ENCODE measurements around the gene SLC35E3. TPM values are rescaled to one million over a fixed set of nuclear protein-coding genes. Genes with fewer than 3 reads are reported as not detected.
"Not testable (repeated sequence)": the region's sequence is repeated elsewhere in the genome, so short reads cannot be mapped to it uniquely, and the experiment has no call there.

Gene SLC35E3
- total RNA-seq, 1 experiment from 2014 or later: 5.2 TPM

GRCh38 chr12:68811573-68811972 lies 65.6 kb downstream of the SLC35E3 start:
- not testable (repeated sequence) for DNase-seq (ENCODE audit: low read depth)

DNA sequence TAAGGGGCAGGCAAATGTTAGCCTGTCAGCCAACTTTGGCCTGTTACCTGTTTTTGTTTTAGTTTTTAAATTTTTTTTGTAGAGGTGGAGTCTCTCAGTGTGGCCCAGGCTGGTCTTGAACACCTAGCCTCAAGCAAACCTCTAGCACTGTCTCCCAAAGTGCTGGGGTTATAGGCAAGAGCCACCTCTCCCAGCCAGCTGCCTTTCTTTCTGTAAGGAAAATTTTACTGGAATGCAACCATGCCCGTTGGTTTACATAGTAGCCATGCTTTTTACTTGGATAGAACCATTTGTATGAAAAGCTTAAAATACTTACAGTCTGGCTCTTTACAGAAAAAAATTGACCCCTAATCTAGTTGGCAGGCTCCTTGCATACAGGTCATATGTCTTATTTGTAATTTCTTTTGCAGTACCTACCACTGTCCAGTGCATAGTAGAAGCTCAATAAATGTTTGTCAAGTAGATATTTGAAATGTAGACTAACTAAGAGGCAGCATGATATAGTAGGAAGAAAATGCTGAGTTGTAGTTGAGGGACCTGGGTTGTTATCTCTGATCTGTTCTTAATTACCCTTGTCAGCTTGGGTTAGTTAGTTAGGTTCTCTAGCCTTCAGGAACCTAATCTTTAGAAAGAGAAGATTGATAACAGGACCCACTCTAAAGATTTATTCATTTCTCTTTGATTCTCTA lies 66.7 kb downstream of the SLC35E3 start:
- no peak for DNase-seq (ENCODE audit: low read depth)

- no peak for DNase-seq (ENCODE audit: low read depth)
Observed at GRCh38 chr12:68813242-68813593, 67.2 kb downstream of the SLC35E3 start.

DNA sequence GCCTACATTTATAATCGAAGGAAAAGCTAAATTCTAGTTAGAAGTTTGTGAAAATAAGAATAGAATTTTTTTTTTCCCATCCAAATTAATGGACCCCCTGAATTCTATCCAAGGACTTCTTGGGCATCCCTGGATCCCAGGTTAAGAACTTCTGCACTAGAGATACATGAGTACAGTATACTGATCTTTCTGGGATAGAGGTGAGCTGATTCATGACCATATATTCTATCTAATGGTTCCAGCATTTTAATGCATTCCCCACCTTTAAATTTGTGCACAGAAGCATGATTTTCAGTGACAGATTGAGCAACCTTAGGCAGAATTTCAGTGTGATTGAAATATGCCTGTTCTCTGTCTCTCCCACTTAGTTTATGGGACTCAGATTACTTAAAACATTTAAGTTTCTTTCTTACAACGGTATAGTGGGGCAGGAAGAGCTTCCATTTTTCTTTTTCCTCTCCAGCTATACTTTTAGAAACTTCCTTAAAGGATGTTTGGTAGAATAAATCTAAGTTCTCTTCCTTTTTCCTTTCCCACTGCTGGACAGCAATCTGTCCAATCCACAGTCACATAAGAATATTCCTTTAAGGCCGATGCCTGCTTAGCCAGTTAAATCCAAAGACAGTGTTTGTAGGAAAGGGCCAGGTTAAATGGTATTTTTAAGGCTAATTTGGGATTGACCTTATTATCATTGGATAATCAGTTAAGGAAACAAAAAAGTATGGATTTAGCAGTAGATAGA lies 68.7 kb downstream of the SLC35E3 start:
- no peak for DNase-seq (ENCODE audit: low read depth)

GRCh38 chr12:68815232-68815927 lies 69.4 kb downstream of the SLC35E3 start:
- DNase-seq (ENCODE audit: low read depth): no peak

- DNase-seq (ENCODE audit: low read depth): no peak
Observed at GRCh38 chr12:68815928-68816800, 70.2 kb downstream of the SLC35E3 start.

DNA sequence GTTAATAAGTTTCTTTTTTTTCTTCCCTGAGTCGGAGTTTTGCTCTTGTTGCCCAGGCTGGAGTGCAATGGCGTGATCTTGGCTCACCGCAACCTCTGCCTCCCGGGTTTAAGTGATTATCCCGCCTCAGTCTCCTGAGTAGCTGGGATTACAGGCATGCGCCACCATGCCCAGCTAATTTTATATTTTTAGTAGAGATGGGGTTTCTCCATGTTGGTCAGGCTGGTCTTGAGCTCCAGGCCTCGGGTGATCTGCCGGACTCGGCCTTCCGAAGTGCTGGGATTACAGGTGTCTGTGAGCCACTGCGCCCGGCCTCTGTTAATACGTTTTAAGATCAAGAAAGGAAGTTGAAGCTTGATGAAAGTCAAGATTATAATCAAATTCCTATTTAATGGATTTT lies 73.5 kb downstream of the SLC35E3 start:
- not testable (repeated sequence) for DNase-seq (ENCODE audit: low read depth)

- DNase-seq (ENCODE audit: low read depth): no peak
Observed at GRCh38 chr12:68821357-68822188, 75.6 kb downstream of the SLC35E3 start.

DNA sequence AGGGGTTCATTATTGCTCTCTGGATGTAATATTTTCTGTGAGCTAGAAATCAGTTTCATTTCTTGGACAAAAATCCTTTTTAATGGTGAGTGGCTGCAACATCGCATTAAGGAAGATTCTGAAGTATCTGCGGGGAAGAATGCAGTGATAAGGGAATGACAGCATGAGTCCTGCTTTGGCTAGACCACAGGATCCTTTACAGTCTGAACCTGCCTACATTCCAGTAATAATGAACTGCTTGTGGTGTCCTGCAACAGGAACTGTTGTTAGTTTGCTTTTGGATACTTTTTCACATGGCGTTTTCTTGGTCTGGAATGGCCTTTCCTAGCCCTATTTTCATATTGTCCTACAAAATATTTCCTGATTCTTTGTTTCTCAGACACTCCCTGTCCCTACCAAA lies 77.7 kb downstream of the SLC35E3 start:
- no peak for DNase-seq (ENCODE audit: low read depth)

GRCh38 chr12:68824131-68824530 lies 78.2 kb downstream of the SLC35E3 start:
- no peak for DNase-seq (ENCODE audit: low read depth)

DNA sequence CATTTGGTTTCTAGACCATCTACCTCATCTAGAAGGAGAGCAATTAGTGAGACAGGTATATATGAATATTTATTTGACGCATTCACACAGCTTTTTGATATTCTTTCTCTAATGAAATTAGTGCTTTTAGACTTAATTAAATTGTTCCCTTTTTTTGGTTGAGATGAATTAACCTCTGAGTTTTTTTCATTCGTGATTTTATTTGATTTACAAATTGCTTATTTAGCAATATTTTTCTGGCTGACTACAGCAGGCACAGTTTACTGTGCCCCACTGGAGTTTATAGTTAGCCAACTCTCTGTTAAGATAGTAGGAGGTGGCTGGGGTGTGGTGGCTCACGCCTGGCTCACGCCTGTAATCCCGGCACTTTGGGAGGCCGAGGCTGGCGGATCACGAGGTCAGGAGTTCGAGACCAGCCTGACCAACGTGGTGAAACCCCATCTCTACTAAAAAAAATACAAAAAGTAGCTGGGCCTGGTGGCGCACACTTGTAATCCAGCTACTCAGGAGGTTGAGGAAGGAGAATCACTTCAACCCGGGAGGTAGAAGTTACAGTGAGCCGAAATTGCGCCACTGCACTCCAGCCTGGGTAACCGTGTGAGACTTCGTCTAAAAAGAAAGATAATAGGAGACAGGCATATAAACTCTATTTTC lies 78.7 kb downstream of the SLC35E3 start:
- DNase-seq (ENCODE audit: low read depth): no peak

GRCh38 chr12:68825569-68826217 lies 79.7 kb downstream of the SLC35E3 start:
- DNase-seq (ENCODE audit: low read depth): no peak

- no peak for DNase-seq (ENCODE audit: low read depth)
Observed at GRCh38 chr12:68827895-68828671, 82.1 kb downstream of the SLC35E3 start.

GRCh38 chr12:68828672-68829068 lies 82.7 kb downstream of the SLC35E3 start:
- no peak for DNase-seq (ENCODE audit: low read depth)

Other genes with a start within 250 kb of the SLC35E3 start
- gene RAP1B, start 135.3 kb upstream of the SLC35E3 start, total RNA-seq (2014; rRNA removed): 175 and 270 TPM in 2 replicates
- 77.5 and 78.0 TPM in 2 replicates for gene NUP107, start 59.2 kb upstream of the SLC35E3 start, total RNA-seq (2014; rRNA removed)
- 113 and 119 TPM in 2 replicates for gene MDM2, start 62.0 kb downstream of the SLC35E3 start, total RNA-seq (2014; rRNA removed)
- gene CPM, start 187.0 kb downstream of the SLC35E3 start, total RNA-seq (2014; rRNA removed): 13.3 and 20.5 TPM in 2 replicates